ENCODE measurements around the gene SORT1.

DNA sequence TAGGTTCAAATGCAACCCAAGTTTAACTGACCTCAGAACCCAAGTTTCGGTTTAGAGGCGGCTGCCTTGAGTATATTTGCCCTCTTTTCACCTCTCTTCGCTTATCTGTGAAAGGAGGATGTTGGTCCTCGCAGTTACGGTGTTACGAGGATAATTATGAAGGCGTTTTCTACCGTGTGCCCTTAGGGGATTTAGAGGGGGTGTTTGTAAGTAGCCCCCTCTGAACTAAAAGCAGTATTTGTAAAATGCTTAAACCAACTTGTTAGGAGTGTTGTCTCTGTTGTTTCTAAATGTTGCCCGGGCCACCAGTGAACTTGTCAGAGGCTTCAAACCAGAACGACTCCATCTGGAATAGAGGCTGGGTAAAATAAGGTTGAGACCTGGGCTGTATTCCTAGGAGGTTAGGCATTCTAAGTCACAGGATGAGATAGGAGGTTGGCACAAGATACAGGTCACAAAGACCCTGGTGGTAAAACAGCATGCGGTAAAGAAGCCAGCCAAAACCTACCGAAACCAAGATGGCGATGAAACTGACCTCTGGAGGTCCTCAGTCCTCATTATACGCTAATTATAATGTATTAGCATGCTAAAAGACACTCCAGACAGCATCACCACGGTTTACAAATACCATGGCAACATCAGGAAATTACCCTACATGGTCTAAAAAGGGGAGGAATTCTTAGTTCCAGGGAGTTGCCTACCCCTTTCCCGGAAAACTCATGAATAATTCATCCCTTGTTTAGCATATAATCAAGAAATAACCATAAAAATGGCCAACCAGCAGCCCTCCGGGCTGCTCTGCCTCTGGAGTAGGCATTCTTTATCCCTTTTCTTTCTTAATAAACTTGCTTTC, 113.7 kb downstream of the SORT1 start:
- TF ChIP-seq, protein P1, sequence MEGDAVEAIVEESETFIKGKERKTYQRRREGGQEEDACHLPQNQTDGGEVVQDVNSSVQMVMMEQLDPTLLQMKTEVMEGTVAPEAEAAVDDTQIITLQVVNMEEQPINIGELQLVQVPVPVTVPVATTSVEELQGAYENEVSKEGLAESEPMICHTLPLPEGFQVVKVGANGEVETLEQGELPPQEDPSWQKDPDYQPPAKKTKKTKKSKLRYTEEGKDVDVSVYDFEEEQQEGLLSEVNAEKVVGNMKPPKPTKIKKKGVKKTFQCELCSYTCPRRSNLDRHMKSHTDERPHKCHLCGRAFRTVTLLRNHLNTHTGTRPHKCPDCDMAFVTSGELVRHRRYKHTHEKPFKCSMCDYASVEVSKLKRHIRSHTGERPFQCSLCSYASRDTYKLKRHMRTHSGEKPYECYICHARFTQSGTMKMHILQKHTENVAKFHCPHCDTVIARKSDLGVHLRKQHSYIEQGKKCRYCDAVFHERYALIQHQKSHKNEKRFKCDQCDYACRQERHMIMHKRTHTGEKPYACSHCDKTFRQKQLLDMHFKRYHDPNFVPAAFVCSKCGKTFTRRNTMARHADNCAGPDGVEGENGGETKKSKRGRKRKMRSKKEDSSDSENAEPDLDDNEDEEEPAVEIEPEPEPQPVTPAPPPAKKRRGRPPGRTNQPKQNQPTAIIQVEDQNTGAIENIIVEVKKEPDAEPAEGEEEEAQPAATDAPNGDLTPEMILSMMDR (IDR thresholded peaks at IDR 0.05) = no peak
- TF ChIP-seq POLR2AphosphoS5 (IDR thresholded peaks at IDR 0.05) (no peak), POLR2A (IDR thresholded peaks at IDR 0.05) (no peak), EP300 (IDR thresholded peaks at IDR 0.05) (no peak)
